Stimulated activated CD8-positive, alpha-beta memory T cell treated with anti-CD3 and anti-CD28 coated beads, Interleukin-15, amount 100 ng/mL, for 24 hours (primary cell): ENCODE data around the gene SELP.

Source experiments
- DNase-seq: peaks from one replicate; pipeline ENCODE4 v3.0.0-alpha.2; 2020; ENCODE audit warnings: low read depth

Gene SELP

DNA sequence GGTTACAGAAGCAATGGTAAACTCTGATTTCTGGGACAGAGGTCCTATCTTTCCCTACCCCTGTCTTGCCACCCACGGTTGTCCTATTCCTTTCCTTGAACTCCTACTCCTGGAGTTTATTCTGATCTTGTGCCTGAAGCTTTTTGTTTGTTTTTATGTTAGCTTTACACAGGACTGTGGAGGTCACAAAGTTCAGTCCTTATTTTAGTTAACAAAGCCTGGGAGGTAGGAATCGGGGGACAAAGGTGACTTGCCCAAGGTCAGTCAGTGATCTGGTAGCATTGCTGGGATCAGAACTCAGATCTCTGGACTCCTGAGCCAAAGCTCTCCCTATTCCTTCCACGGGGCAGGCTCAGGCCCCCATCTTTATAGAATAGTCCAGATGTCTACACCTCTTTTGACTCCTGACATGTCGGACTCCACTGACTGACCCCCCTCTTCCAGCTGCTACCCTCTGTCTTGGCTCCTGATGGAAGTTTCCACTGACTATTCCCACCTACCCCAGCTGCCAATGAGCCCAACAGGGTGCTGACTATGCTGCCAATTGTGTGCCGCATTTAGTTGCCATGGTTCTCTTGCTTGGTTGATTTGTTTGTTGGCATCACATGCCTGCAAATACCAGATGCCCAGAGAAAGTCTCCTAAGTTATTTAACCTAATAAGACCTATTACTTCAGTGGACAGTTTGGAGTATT lies 53.5 kb downstream of the SELP start:
- DNase-seq, result no peak

- no peak for DNase-seq
These were observed 55.6 kb downstream of the SELP start for GRCh38 chr1:169574336-169574735.

DNA sequence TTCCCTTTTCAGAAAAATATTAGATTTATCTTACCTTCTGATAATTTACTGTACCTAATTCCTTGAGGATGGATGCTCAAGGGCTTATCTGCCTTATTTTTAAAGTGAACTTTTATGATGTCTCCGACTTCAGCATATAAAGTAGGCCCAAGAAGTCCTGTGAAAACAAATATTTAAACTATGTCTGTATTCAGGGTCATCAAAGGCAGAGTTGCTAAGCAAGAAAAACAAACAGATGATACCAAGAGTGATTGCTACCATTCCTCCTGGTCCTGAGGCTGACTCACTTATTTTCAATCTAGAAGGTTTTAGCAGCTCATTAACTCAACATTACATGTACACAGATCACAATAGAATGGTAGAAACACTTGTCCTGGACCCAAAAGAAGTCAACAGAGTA lies 57.7 kb downstream of the SELP start:
- DNase-seq, result no peak

- no peak for DNase-seq
These were observed 58.5 kb downstream of the SELP start for GRCh38 chr1:169571450-169571849.

GRCh38 chr1:169570172-169570574 lies 59.8 kb downstream of the SELP start:
- no peak for DNase-seq

- DNase-seq, result no peak
These were observed 61.4 kb downstream of the SELP start for GRCh38 chr1:169568497-169568896.

GRCh38 chr1:169565335-169566271 lies 64.3 kb downstream of the SELP start:
- no peak for DNase-seq

DNA sequence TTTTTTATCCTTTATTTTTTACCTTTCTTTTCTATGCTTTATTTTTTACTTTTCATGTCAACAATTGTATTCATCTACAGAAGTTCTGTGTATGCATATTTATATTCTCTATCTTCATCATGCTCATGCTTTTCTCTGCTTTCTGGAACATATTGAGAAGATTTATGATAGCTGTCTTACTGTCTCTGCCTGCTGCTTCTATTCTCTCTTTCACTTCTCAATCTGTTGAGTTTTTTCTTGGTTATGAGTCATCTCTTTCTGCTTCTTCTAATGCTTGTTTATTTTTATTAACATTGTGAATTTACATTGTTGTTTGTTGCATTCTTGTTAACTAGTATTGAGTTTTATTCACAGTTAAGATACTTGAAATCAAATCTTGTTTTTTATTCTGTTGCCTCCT lies 66.3 kb downstream of the SELP start:
- DNase-seq, result no peak

- no peak for DNase-seq
These were observed 66.8 kb downstream of the SELP start for GRCh38 chr1:169563019-169563615.

DNA sequence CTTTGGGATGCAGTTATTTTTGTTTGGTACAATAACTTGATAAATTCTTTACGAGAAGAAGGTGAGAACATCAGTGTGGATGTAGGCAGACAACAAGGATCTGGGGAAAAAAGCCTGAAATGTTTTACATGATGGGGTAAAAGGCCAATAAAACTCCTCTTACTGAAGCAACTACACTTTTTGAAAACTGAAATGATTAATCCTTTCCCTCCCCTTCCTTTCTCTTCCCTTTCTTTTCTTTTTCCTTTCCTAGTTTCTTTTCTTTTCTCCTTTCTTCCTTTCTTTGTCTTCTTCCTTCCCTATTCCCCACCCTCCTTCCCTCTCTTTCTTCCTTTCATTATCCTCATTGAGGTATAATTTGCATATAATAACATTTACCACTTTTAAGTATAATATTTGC lies 68.2 kb downstream of the SELP start:
- DNase-seq, result no peak

- DNase-seq, result no peak
These were observed 72.8 kb downstream of the SELP start for GRCh38 chr1:169557131-169557530.

DNA sequence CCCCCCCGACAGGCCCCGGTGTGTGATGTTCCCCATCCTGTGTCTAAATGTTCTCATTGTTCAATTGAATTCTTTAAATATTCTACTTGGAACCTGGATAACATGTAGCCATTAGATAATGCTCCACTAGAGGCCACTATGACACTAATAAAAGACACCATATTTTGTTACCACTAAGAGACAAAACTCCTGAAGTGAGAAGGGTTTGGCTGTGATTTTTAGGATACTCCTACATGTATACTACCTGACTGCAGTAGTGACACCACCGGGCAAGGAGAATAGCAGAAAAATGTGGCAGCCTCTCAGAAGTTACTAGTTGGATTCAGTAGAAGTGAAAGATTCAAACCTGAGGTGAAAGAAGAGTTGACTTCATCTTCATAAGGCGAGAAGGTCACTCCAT lies 79.6 kb downstream of the SELP start:
- DNase-seq, result no peak

GRCh38 chr1:169548282-169548681 lies 81.6 kb downstream of the SELP start:
- DNase-seq, result no peak

DNA sequence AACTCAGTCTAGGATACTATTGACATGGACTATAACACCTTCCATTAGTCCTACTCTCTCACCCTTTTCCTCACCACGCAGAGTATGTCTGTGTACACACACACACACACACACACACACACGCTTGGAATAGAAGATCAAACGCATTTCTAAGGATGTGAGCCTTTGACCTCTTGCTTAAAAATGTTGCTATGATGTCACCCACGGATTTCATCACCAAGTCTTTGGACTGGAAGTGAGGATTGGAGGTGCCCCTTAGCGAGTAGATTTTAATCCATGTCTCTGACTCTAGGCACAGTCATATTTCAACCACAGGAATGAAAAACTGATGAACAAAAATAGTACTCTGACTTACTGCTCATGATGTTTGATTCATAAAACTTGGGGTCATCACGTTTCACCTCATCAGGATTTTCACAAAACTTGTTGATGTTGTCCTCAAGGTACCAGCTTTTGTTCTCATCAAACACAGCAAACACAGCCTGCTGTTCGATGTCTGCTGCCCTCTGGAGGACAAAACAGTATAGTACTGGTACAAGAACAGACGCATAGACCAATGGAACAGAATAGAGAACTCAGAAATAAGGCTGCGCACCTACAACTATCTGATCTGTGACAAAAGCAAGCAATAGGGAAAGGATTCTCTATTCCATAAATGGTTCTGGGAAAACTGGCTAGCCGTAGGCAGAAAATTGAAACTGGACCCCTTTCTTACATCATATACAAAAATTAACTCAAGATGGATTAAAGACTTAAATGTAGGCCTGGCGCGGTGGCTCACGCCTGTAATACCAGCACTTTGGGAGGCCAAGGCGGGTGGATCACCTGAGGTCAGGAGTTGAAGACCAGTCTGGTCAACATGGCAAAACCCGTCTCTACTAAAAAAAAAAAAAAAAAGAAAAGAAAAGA lies 83.6 kb downstream of the SELP start:
- DNase-seq, result no peak

DNA sequence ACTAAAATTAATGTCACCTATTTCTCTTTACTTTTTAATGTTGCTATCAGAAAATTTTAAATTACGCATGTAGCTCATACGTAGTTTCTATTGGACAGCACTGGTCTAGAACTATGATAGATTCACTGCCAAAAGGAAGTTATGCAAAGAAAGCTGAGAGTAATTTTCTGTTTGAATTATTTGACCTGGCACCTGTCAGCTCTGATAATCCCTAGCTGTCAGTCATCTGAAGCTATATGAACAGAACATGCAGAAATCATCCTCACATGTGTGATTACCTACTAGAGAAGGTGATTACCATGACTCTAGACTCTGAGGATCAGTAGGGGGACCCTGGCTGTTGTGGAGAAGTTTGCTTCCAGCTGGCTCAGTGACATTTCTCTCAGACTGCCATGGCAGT lies 84.5 kb downstream of the SELP start:
- DNase-seq, result no peak

GRCh38 chr1:169538998-169539871 lies 90.7 kb downstream of the SELP start:
- no peak for DNase-seq
